Activated T-cell treated with anti-CD3 and anti-CD28 coated beads for 4 hours (primary cell): ENCODE results near the gene PRR15.
"Not testable (repeated sequence)": the region's sequence is repeated elsewhere in the genome, so short reads cannot be mapped to it uniquely, and the experiment has no call there.

Source experiments
- DNase-seq: peaks from one replicate; pipeline ENCODE4 v3.0.0-alpha.2; 2020

Gene PRR15

GRCh38 chr7:29563590-29564495 is at the start of gene PRR15:
Gene PRR15 (plus strand): TSS chr7:29563835. CDS start chr7:29566330, 2,495 bp downstream.
- no peak for DNase-seq

DNA sequence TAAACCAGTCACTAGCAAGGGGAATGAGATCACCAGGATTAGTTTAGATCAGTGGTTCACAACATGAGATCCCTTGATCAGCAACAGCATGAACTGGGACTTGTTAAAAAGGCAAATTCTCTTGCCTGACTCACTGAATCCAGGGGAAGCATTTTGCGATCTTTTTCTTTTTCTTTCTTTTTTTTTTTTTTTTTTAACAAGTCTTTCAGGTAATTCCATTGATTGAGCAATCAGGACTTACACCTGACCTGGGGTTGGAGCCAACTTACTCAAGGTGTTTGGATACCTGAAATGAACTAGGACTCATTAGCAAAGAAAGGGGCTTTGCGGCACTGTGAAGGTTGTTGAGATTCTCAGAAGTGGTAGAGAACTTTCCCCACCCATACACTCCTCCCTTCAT is 47.1 kb upstream of the PRR15 start:
- no peak for DNase-seq

DNA sequence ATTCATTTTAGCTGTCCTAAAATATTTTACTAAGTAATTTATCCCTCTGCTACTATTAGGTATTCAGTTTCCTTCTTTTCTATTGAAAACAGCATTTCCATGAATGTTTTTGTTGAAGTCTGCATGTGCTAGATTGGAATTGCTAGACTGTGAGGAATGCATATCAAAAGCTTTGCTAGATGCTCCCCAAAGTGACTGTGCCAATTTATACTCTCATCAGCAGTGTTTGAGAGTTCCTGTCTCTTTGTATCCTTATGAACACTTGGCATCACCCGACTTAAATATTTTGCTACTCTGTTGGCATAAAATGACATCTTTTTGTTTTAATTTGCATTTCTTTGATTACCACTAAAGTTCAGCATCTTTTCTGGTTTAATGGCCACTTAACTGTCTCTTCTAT is 45.0 kb upstream of the PRR15 start:
- DNase-seq: no peak

GRCh38 chr7:29523728-29524127 is 39.9 kb upstream of the PRR15 start:
- DNase-seq: no peak

DNA sequence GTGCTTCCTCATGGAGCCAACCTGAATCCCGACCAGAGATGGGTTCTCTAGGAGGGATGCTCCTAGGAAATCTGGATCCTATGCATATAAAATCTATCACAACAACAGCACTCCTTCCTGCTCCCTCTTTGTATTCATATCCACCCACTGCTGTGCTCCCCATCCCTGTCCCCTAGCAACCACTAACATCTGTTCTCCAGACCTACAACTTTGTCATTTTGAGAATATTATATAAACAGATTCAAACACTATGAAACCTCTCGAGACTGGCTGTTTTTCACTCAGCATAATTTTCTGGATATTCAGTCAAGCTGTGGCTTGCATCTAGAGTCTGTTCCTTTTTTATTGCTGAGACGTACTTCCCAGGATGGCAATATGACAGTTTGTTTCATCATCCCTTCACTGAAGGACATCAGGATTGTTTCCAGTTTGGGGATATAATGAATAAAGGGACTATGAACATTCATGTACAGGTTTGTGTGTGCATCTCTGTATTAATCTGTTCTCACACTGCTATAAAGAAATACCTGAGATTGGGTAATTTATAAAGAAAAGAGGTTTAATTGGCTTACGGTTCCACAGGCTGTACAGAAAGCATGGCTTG is 36.0 kb upstream of the PRR15 start:
- DNase-seq: no peak

- not testable (repeated sequence) for DNase-seq
Observed at GRCh38 chr7:29528526-29528925, 35.1 kb upstream of the PRR15 start.

DNA sequence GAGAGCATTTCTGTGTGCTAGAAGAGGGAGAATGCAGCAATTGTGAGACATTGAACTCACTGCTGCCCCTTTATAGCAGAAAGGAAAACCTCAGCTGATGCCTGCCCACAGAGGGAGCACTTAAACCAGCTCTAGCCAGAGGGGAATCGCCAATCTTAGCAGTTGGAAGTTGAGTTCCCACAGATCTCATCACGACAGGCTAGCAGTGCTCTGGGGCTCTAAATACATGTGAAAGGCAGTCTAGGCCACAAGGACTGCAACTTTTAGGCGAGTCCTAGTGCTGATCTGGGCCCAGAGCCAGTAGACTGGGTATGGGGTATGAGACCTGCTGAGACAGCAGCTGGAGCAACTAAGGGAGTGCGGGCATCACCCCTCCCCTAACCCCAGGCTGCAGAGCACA is 25.2 kb upstream of the PRR15 start:
- no peak for DNase-seq

DNA sequence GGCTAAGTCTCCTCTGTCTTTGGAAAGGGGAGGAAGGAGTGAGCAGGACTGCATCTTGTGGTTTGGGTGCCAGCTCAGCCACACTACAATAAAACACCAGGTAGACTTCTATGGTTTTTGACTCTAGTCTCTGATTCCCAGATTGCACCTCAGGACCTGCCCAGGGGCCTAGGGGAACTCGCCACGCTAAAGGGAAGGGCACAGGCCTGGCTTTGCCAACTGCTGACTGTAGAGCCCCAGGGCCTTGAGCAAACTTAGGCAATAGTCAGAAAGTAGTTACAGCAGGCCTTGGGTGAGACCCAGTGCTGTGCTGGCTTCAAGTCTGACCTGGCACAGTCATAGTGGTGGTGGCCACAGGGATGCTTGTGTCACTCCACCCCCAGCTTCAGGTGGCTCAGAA is 24.2 kb upstream of the PRR15 start:
- DNase-seq: no peak

GRCh38 chr7:29547421-29547820 is 16.2 kb upstream of the PRR15 start:
- DNase-seq: no peak

- no peak for DNase-seq
Observed at GRCh38 chr7:29548823-29549222, 14.8 kb upstream of the PRR15 start.

- no peak for DNase-seq
Observed at GRCh38 chr7:29552392-29552791, 11.2 kb upstream of the PRR15 start.

DNA sequence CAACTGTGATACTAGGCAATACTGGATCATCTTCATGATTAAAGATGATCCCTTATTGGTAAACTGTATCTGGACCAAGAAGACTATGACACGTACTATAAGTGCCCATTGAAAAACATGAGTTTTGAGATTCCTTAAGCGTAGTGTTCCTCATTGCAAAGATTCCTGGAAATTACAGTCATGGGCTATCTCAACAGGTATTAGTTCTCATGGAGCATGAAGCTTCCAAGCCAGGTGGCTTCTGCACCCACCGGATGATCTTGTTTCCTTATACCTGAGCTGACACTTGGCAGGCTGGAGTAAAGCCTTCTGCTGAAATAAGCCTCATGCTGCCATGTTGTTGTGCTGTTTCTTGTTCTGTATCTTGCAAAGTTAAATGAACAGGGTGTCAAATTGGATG is 8.6 kb upstream of the PRR15 start:
- no peak for DNase-seq

- no peak for DNase-seq
Observed at GRCh38 chr7:29556405-29557195, 7.0 kb upstream of the PRR15 start.

DNA sequence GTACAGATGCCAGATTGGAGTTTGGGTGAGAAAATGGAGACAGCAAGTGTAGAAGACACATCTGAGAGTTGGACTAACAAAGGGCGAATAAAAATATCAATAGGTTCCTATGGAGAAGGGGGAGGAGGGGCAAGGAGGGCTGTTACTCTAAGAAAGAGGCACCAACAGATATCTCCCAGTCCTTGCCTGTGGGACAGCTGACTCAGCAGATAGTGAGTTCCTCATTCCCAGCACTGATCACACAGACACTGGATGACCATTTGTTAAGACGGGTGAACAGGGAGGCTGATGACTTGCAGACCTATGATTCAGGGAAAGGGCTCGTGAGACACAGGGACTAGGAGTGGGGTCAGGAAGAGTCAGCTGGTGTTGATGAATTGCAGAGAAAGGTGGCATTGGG is 5.7 kb upstream of the PRR15 start:
- no peak for DNase-seq

DNA sequence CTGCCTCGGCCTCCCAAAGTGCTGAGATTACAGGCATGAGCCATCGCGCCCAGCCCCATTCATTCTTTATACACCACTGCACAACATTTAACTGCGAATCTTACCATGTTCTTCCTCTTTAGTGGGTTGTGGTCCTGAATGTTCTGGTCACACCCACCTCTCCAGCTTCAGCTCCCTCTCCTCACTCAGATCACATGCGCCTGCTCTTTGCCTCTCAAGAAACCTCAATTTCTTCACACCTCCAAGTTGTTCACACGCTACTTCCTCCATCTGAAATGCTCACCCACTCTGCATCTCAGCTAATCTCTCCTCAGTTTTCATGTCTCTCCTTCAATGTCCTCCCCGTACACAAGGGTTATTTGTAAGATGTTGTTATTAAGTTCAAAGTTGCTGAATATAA is 2.4 kb upstream of the PRR15 start:
- no peak for DNase-seq

- DNase-seq: no peak
Observed at GRCh38 chr7:29562307-29562706, 1.3 kb upstream of the PRR15 start.

GRCh38 chr7:29564496-29565223 is 1.0 kb downstream of the PRR15 start:
- DNase-seq: no peak

DNA sequence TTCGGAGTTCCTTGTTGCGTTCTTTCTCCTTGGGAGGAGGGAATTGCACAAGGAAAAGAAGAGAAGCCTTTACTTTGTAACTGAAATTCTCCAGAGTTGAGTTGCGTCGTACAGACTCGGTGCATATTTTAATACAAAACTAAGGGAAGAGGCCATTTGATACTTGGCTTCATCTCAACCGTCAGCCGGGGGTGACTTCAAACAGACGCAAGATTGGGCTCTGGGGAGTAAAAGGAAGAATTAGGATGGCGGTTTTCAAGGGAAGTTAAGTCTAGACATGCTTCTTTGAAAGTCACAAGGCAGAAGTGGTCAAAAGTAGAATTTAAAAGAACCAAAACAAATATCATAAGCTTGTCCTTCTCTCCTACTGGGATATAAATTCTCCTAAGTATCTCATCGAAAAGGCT is 1.6 kb downstream of the PRR15 start:
- no peak for DNase-seq

GRCh38 chr7:29565634-29565981 is 2.0 kb downstream of the PRR15 start:
- DNase-seq: no peak

DNA sequence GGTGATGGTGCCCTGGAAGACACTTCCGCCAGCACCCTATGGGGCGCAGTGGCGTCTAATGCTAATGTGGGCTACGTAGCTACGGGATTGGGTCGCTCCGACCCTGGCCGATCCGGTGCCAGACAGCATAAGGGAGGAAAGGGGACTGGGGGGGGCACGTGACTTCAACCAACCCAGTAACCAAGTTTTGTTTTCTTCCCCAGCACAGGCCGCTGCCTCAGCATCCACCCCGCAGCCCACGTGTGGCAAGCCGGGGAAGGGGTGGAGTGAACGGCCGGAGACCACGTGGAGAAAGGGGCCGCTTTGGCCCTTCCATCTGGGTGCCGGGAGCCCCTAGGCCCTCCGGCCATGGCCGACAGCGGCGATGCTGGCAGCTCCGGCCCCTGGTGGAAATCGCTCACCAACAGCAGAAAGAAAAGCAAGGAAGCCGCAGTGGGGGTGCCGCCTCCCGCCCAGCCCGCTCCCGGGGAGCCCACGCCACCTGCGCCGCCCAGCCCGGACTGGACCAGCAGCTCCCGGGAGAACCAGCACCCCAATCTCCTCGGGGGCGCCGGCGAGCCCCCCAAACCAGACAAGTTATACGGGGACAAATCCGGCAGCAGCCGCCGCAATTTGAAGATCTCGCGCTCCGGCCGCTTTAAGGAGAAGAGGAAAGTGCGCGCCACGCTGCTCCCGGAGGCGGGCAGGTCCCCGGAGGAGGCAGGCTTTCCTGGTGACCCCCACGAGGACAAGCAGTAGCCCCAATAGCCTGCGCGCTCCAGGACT is 2.5 kb downstream of the PRR15 start:
- DNase-seq: no peak

- no peak for DNase-seq
Observed at GRCh38 chr7:29567174-29567573, 3.5 kb downstream of the PRR15 start.

- DNase-seq: no peak
Observed at GRCh38 chr7:29569648-29570047, 6.0 kb downstream of the PRR15 start.
